ENCODE data around the gene MRPS21. TPM values are rescaled to one million over a fixed set of nuclear protein-coding genes. Genes with fewer than 3 reads are reported as not detected.
"Not testable (repeated sequence)": the region's sequence is repeated elsewhere in the genome, so short reads cannot be mapped to it uniquely, and the experiment has no call there.

MRPS21 gene
- total RNA-seq, 2 experiments from 2014 or later: 69.6 to 72.9 TPM

DNA sequence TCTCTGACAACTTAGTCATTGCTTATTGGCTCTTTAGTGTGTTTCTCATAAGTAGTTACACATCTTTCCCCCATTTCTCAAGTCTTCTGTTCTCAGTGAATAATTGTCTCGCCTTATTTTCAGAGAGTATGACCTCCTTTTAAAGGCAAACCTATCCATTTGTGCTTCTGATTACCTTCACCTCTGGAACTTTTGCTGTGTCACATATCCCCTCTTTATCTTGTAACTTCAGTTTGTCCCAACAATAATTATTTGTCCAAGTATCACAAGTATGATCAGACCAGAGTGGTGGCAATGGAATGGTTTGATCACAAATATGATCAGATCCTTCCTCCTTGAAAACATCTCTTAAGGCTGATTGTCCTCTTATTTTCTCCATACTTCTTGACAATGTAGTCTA is 5.3 kb upstream of the MRPS21 start:
- no peaks in the 10 kb centered on the region for H3K9me3 Mint-ChIP-seq
- no peak for DNase-seq

GRCh38 chr1:150288822-150289221 is 4.8 kb upstream of the MRPS21 start:
- POLR2A ChIA-PET: no interaction called here
- Mint-ChIP-seq H3K9me3 (no peaks in the 10 kb centered on the region), H3K27ac (no peak overlapping the region), H3K4me1 (peaks cover 11% of the 10 kb centered on the region), H3K36me3 (ENCODE audit: low read depth) (peaks cover 1% of the 10 kb centered on the region), H3K4me3 (no peak overlapping the region), H3K27me3 (no peaks in the 10 kb centered on the region)
- CTCF ChIA-PET: interaction anchor here (0.7 to 1.3 kb wide), 3 partner anchors 18 to 280 kb away, joined by 3 read pairs; no protein-coding TSS in a partner anchor
- DNase-seq: no peak

More for the DNA sequence above, 5.3 kb upstream of the MRPS21 start:
- Mint-ChIP-seq H3K4me1 (peaks cover 7% of the 10 kb centered on the region), H3K4me3 (no peak overlapping the region), H3K27ac (no peak overlapping the region), H3K36me3 (ENCODE audit: low read depth) (no peaks in the 10 kb centered on the region), H3K27me3 (no peaks in the 10 kb centered on the region)
- ChIA-PET POLR2A (no interaction called here), CTCF (interaction anchor here (0.9 to 1.3 kb wide), 2 partner anchors 18 to 32 kb away, joined by 3 read pairs; no protein-coding TSS in a partner anchor)

DNA sequence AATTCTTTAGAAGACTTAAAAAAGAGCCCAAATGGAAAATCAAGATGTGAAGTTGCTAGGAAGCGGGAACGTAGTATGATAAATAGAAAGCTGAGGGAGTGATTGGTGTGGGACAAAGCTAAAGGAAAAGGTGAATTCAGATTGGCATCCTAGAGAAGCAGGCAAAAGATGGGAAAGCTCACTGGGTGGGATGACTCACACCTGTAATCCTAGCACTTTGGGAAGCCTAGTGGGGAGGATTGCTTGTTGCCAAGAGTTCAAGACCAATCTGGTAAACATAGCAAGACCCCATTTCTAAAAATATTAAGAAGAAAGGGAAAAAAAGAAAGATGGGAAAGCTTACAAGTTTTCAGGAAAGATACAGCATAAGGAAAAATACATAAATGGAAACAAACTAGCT is 1.8 kb downstream of the MRPS21 start:
- peak overlapping the region; percentile 42 for H3K4me3 Mint-ChIP-seq
- peaks cover 35% of the 10 kb centered on the region for H3K4me1 Mint-ChIP-seq
- POLR2A ChIA-PET: interaction anchor here (0.6 kb wide), 1 partner anchor 961 kb away, joined by 5 read pairs; no protein-coding TSS in a partner anchor
- no peak for DNase-seq
- H3K9me3 Mint-ChIP-seq: no peaks in the 10 kb centered on the region
- CTCF ChIA-PET: interaction anchor here (1.0 to 1.9 kb wide), 4 partner anchors 9 to 39 kb away, joined by 3 to 6 read pairs (median 4); partner anchors contain the start of genes C1orf54 and PRPF3
- H3K36me3 Mint-ChIP-seq (ENCODE audit: low read depth): peaks cover 34% of the 10 kb centered on the region
- H3K27me3 Mint-ChIP-seq: no peaks in the 10 kb centered on the region
- peak overlapping the region; percentile 26 for H3K27ac Mint-ChIP-seq

DNA sequence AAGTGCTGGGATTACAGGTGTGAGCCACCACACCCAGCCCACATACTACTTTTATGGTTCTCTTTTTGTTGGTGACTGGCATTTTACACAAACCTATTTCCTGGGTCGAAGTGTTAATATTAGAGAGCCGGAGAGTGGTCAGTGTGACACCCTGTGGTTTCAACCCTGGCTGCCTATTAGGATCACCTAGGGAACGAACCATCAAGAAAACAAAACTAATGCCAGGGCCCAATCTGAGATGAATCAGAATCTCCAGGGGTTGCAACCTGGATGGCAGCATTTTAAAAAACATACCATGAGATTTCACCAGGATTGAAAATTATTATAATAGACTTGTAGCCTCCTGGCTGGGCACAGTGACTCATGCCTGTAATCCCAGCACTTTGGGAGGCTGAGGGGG is 6.1 kb downstream of the MRPS21 start:
- H3K4me3 Mint-ChIP-seq: no peak overlapping the region
- H3K27ac Mint-ChIP-seq: peak overlapping the region; percentile 19
- H3K9me3 Mint-ChIP-seq: no peaks in the 10 kb centered on the region
- DNase-seq: no peak
- peaks cover 19% of the 10 kb centered on the region for H3K4me1 Mint-ChIP-seq
- ChIA-PET POLR2A (no interaction called here), CTCF (interaction anchor here (0.6 to 0.8 kb wide), 2 partner anchors 19 to 63 kb away, joined by 3 to 4 read pairs; no protein-coding TSS in a partner anchor)
- H3K36me3 Mint-ChIP-seq (ENCODE audit: low read depth): peaks cover 43% of the 10 kb centered on the region
- no peaks in the 10 kb centered on the region for H3K27me3 Mint-ChIP-seq

- no peak for DNase-seq
- POLR2A ChIA-PET: interaction anchor here (0.7 kb wide), 1 partner anchor 420 kb away, joined by 3 read pairs; no protein-coding TSS in a partner anchor
- Mint-ChIP-seq H3K4me1 (peaks cover 3% of the 10 kb centered on the region), H3K27ac (no peak overlapping the region), H3K36me3 (ENCODE audit: low read depth) (peaks cover 40% of the 10 kb centered on the region), H3K4me3 (no peak overlapping the region), H3K9me3 (no peaks in the 10 kb centered on the region), H3K27me3 (no peaks in the 10 kb centered on the region)
- CTCF ChIA-PET: no interaction called here
Observed at GRCh38 chr1:150302338-150302737, 8.7 kb downstream of the MRPS21 start.

DNA sequence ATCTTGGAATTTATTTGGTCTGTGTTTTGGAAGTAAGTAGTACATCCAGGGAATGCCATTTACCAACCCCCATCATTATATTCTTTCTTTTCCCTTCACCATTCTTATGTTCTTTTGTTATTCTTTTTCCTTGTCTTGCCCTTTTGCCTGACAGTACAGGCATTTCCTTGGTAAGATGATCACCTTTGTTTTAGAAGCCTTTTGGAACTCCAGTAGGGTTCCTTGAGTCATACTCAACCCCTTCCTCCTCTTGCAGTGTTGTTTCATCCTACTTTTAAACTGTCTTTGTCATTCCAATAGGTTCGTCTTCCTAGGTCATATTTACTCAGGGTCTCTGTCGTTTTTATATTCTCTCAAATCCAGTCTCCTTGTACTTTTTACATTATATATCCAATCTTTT is 9.2 kb downstream of the MRPS21 start:
- DNase-seq: no peak
- ChIA-PET CTCF (no interaction called here), POLR2A (no interaction called here)
- no peak overlapping the region for H3K27ac Mint-ChIP-seq
- H3K9me3 Mint-ChIP-seq: no peaks in the 10 kb centered on the region
- H3K27me3 Mint-ChIP-seq: no peaks in the 10 kb centered on the region
- H3K36me3 Mint-ChIP-seq (ENCODE audit: low read depth): peaks cover 38% of the 10 kb centered on the region
- H3K4me1 Mint-ChIP-seq: peaks cover 1% of the 10 kb centered on the region
- no peak overlapping the region for H3K4me3 Mint-ChIP-seq

- DNase-seq, H3K9me3 Mint-ChIP-seq, CTCF ChIA-PET, H3K27ac Mint-ChIP-seq, H3K27me3 Mint-ChIP-seq, H3K4me1 Mint-ChIP-seq, POLR2A ChIA-PET, H3K4me3 Mint-ChIP-seq: not testable (repeated sequence)
- peaks cover 20% of the 10 kb centered on the region for H3K36me3 Mint-ChIP-seq (ENCODE audit: low read depth)
Observed at GRCh38 chr1:150308585-150308984, 14.9 kb downstream of the MRPS21 start.

GRCh38 chr1:150309758-150310508 is 16.3 kb downstream of the MRPS21 start:
- no peaks in the 10 kb centered on the region for H3K9me3 Mint-ChIP-seq
- POLR2A ChIA-PET: no interaction called here

DNA sequence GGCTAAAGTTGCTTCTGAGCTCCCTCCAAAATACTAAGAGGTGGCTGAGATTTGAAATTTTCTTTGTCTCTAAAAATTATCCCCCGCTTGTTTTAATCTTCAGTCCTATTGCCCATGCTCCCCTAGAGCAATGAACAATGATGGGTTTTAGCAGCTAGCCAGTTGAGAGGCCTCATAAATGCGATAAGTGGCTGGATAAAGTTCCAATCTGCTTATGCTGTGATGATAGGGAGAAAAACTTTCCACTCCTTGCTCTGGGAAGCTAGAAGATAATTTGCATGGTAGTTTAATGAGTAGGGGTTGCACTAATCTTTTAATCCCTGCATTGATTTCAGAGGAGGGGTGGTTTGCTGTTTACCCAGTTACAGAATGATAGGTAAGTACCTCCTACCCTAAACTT is 18.1 kb downstream of the MRPS21 start:
- H3K27ac Mint-ChIP-seq: no peak overlapping the region
- H3K36me3 Mint-ChIP-seq (ENCODE audit: low read depth): peaks cover 14% of the 10 kb centered on the region
- H3K4me1 Mint-ChIP-seq: no peaks in the 10 kb centered on the region
- no peak overlapping the region for H3K4me3 Mint-ChIP-seq
- H3K9me3 Mint-ChIP-seq: no peaks in the 10 kb centered on the region
- DNase-seq: no peak
- ChIA-PET POLR2A (no interaction called here), CTCF (interaction anchor here (0.6 kb wide), 1 partner anchor 26 kb away, joined by 5 read pairs; no protein-coding TSS in a partner anchor)
- no peaks in the 10 kb centered on the region for H3K27me3 Mint-ChIP-seq

More at GRCh38 chr1:150309758-150310508, 16.3 kb downstream of the MRPS21 start:
- DNase-seq: no peak
- no peak overlapping the region for H3K4me3 Mint-ChIP-seq
- peaks cover 20% of the 10 kb centered on the region for H3K36me3 Mint-ChIP-seq (ENCODE audit: low read depth)
- CTCF ChIA-PET: interaction anchor here (0.7 kb wide), 1 partner anchor 27 kb away, joined by 4 read pairs; no protein-coding TSS in a partner anchor
- H3K27me3 Mint-ChIP-seq: no peaks in the 10 kb centered on the region
- H3K27ac Mint-ChIP-seq: no peak overlapping the region
- H3K4me1 Mint-ChIP-seq: no peaks in the 10 kb centered on the region

- H3K27me3 Mint-ChIP-seq; DNase-seq; CTCF ChIA-PET; H3K27ac Mint-ChIP-seq; H3K9me3 Mint-ChIP-seq; POLR2A ChIA-PET; H3K36me3 Mint-ChIP-seq (ENCODE audit: low read depth); H3K4me1 Mint-ChIP-seq; H3K4me3 Mint-ChIP-seq: not testable (repeated sequence)
Observed at GRCh38 chr1:150314691-150315090, 21.0 kb downstream of the MRPS21 start.

DNA sequence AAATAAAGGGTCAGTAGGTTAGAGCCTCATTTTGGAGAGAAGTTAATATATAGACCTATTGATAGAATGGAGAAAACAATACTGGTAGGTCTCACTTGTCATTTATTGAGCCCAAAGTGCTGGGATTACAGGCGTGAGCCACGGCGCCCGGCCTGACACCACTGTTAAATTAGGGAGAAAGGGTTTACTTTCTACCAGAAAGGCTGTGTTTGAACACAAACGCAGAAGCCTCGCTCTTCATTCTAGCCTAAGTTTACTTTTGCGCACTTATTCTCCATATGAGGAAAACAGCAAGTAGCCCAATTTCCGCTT is 27.0 kb downstream of the MRPS21 start:
- H3K9me3 Mint-ChIP-seq: no peaks in the 10 kb centered on the region
- H3K4me1 Mint-ChIP-seq: peaks cover 28% of the 10 kb centered on the region
- ChIA-PET POLR2A (no interaction called here), CTCF (interaction anchor here (0.5 to 1.7 kb wide), 3 partner anchors 25 to 790 kb away, joined by 3 to 4 read pairs (median 4); no protein-coding TSS in a partner anchor)
- peaks cover 22% of the 10 kb centered on the region for H3K36me3 Mint-ChIP-seq (ENCODE audit: low read depth)
- no peaks in the 10 kb centered on the region for H3K27me3 Mint-ChIP-seq
- peak overlapping the region; percentile 96 for H3K27ac Mint-ChIP-seq
- DNase-seq: no peak
- H3K4me3 Mint-ChIP-seq: peak overlapping the region; percentile 96

DNA sequence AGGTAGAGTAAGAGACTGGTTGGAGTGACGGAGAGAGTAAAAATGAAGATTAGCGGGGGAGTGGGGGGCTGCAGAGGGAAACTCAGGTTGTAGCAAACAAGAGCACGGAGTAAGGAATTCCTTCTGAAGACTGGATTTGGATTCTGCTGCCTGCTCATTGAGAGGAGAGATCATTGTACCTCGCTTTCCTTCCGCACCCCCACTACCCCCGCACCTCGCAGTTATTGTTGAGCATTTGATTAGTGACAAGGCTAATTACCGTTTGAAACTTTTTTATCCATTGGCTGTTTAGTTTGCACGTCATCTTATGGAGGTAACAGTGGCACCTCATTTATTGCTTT is 28.1 kb downstream of the MRPS21 start:
- H3K4me3 Mint-ChIP-seq: peak overlapping the region; percentile 96
- H3K9me3 Mint-ChIP-seq: no peaks in the 10 kb centered on the region
- peaks cover 30% of the 10 kb centered on the region for H3K4me1 Mint-ChIP-seq
- POLR2A ChIA-PET: interaction anchor here (0.6 to 0.8 kb wide), 2 partner anchors 16 to 123 kb away, joined by 3 read pairs; no protein-coding TSS in a partner anchor
- H3K36me3 Mint-ChIP-seq (ENCODE audit: low read depth): peaks cover 33% of the 10 kb centered on the region
- no peaks in the 10 kb centered on the region for H3K27me3 Mint-ChIP-seq
- H3K27ac Mint-ChIP-seq: peak overlapping the region; percentile 96
- DNase-seq: peak; percentile 14
- CTCF ChIA-PET: interaction anchor here (0.6 to 1.2 kb wide), 3 partner anchors 42 to 419 kb away, joined by 3 to 8 read pairs (median 4); partner anchors contain the start of gene RPRD2

DNA sequence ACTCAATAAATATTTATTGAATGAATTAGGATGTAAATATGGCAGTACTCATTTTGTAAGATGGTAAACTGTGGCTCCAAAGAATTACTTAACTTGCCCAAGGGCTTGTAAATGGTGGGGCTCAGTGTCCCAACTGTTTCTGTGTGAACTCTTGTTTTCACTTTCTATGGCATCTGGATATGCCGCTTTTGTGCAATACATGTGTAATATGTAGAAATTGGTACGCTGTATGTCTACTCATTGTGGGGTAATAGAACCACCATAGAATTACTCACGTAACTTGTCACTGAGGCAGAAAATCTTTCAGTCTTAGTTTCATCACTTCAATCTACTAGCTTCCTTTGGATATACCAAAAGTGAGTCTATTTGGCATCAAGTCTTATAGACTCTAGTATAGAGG is 28.6 kb downstream of the MRPS21 start:
- no peaks in the 10 kb centered on the region for H3K9me3 Mint-ChIP-seq
- H3K36me3 Mint-ChIP-seq (ENCODE audit: low read depth): peaks cover 37% of the 10 kb centered on the region
- CTCF ChIA-PET: interaction anchor here (0.6 to 1.2 kb wide), 4 partner anchors 19 to 238 kb away, joined by 3 to 8 read pairs (median 4); partner anchors contain the start of gene RPRD2

More for the DNA sequence above, 28.6 kb downstream of the MRPS21 start:
- peak overlapping the region; percentile 96 for H3K27ac Mint-ChIP-seq
- POLR2A ChIA-PET: interaction anchor here (0.6 to 0.8 kb wide), 2 partner anchors 16 to 122 kb away, joined by 3 read pairs; no protein-coding TSS in a partner anchor
- H3K27me3 Mint-ChIP-seq: no peaks in the 10 kb centered on the region
- H3K4me3 Mint-ChIP-seq: peak overlapping the region; percentile 96
- peaks cover 30% of the 10 kb centered on the region for H3K4me1 Mint-ChIP-seq
- DNase-seq: peak; percentile 11

Measured in activated CD4-positive, alpha-beta T cell treated with anti-CD3 and anti-CD28 coated beads, Interleukin-2, amount 10 ng/mL, durations not matched to agents 7 days and 5 days (primary cell).